Tibial artery (tissue), 4 donors: ENCODE measurements around the gene NR2F1.

ENCODE experiments used
- DNase-seq, 2 donors: peaks; one replicate each; pipeline ENCODE4 v3.0.0-alpha.2; 2019
- H3K27ac ChIP-seq, 2 donors: fragments of 200-600 bp; sonication (generic) in 1 of 2; 1 replicate in 1 of 2; 2 replicates in 1 of 2; pipeline ENCODE4 v1.5.1; 2018 to 2019; ENCODE audit warnings: mild to moderate bottlenecking in 1 of 2
- H3K27me3 ChIP-seq, 2 donors: fragments of 200-600 bp; sonication (generic) in 1 of 2; one replicate each; pipeline versions ENCODE4 v1.5.1 to v1.6.0; 2016 to 2019
- H3K36me3 ChIP-seq, 3 donors: fragments of 200-600 bp; sonication (generic) in 2 of 3; one replicate each; pipeline ENCODE4 v1.5.1; 2016 to 2019; ENCODE audit warnings: mild to moderate bottlenecking in 2 of 3
- H3K4me1 ChIP-seq, 4 donors: fragments of 200-600 bp; sonication (generic) in 2 of 4; 1 replicate in 3 of 4; 2 replicates in 1 of 4; pipeline ENCODE4 v1.5.1; 2016 to 2019
- H3K4me3 ChIP-seq, 2 donors: fragments of 200-600 bp; sonication (generic) in 1 of 2; 1 replicate in 1 of 2; 2 replicates in 1 of 2; pipeline ENCODE4 v1.5.1; 2018 to 2019; ENCODE audit warnings: mild to moderate bottlenecking in 2 of 2
- H3K9me3 ChIP-seq, 3 donors: fragments of 200-600 bp; sonication (generic) in 1 of 3; one replicate each; pipeline ENCODE4 v1.5.1; 2016 to 2019
- CTCF ChIP-seq, 2 experiments: fragments of 200-600 bp in 1 of 2; fragments of 450-650 bp in 1 of 2; IDR thresholded peaks; one replicate each; pipeline ENCODE4 v1.5.1; 2017 to 2019; ENCODE audit warnings: antibody characterized with exemption in 2 of 2, mild to moderate bottlenecking in 1 of 2, moderate library complexity in 1 of 2
- intact Hi-C: fragments of 100-400 bp; cut with DNase I; formaldehyde crosslinking; loops from one replicate; pipeline ENCODE4 v1.15.0; 2023; ENCODE audit warnings: low total_unique reads

NR2F1 gene

GRCh38 chr5:93572608-93573353 is 10.2 kb upstream of the NR2F1 start:
- intact Hi-C loops, result no loop called here
- H3K27me3 ChIP-seq, result peaks cover 0 to 41% of the 10 kb centered on the region in 2 donors

GRCh38 chr5:93573354-93574351 is 9.4 kb upstream of the NR2F1 start:
- Histone ChIP-seq H3K9me3 (peaks cover 0 to 4% (median 0%) of the 10 kb centered on the region in 3 donors), H3K4me3 (no peak overlapping the region), H3K27ac (no peak overlapping the region), H3K4me1 (peaks cover 0 to 20% (median 5%) of the 10 kb centered on the region in 4 donors), H3K27me3 (peaks cover 0 to 41% of the 10 kb centered on the region in 2 donors), H3K36me3 (no peaks in the 10 kb centered on the region)
- TF ChIP-seq CTCF (IDR thresholded peaks at IDR 0.05), result no peak
- DNase-seq, result no peak
- intact Hi-C loops, result no loop called here

More at GRCh38 chr5:93572608-93573353, 10.2 kb upstream of the NR2F1 start:
- no peak overlapping the region for H3K4me3 ChIP-seq
- no peak for TF ChIP-seq CTCF (IDR thresholded peaks at IDR 0.05)
- H3K4me1 ChIP-seq, result peaks cover 0 to 17% (median 5%) of the 10 kb centered on the region in 4 donors
- peaks cover 0 to 4% (median 0%) of the 10 kb centered on the region in 3 donors for H3K9me3 ChIP-seq
- no peak for DNase-seq
- no peak overlapping the region for H3K27ac ChIP-seq
- H3K36me3 ChIP-seq, result no peaks in the 10 kb centered on the region

GRCh38 chr5:93574491-93575305 is 8.3 kb upstream of the NR2F1 start:
- Histone ChIP-seq H3K9me3 (peaks cover 0 to 4% (median 0%) of the 10 kb centered on the region in 3 donors), H3K4me1 (peaks cover 0 to 31% (median 12%) of the 10 kb centered on the region in 4 donors), H3K27ac (no peak overlapping the region), H3K27me3 (peaks cover 0 to 43% of the 10 kb centered on the region in 2 donors), H3K4me3 (no peak overlapping the region), H3K36me3 (no peaks in the 10 kb centered on the region)
- intact Hi-C loops, result loop anchor here (5.0 kb wide), 1 partner anchor 38 kb away; no protein-coding TSS in a partner anchor
- no peak for DNase-seq
- no peak for TF ChIP-seq CTCF (IDR thresholded peaks at IDR 0.05)

DNA sequence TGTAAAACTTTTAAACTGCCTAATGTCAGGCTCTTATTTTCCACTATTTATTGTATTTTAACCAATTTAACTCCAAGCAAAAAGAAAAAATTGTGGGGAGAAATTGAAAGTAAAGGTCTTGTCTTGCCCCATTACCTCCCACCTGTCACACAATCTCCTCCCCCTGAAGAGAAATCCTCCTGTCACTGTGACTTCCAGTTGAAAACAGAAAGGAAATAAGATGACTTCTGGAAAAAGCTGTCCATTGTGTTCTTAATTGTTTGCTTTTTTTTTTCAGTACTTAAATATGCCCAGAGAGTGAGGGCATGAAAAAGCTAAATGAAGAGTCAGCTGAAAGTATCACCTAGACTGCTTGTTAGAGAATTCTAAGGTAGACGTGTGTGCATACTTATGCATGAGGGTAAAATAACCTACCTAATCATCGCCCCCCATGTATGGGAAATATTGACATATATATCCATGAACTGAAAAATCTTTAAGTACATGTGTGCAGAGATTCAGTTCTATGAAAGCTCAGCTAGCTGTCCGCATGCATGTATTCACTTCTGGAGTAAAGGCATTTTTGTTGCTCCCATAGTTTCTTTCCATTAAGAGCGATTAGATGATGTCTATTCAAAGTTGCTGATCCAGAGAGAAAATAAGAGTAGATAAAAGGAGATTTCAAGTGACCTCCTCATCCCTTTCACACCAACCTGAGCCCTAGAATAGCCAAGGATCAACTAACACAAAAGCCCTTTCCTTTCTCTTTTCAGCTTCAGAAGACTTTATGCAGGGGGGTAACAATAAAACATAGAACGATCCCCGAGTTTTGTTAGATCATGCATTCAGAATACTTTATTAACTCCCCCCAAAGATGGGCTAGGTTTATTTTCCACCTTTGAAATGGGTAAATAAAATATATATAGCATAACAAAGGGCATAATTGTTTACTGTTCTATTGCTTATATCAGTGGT is 7.3 kb upstream of the NR2F1 start:
- Histone ChIP-seq H3K4me3 (no peak overlapping the region), H3K36me3 (no peaks in the 10 kb centered on the region), H3K27ac (no peak overlapping the region), H3K4me1 (peaks cover 0 to 39% (median 14%) of the 10 kb centered on the region in 4 donors), H3K27me3 (peaks cover 0 to 36% of the 10 kb centered on the region in 2 donors), H3K9me3 (peaks cover 0 to 2% (median 0%) of the 10 kb centered on the region in 3 donors)
- intact Hi-C loops, result loop anchor here (5.0 kb wide), 1 partner anchor 37 kb away; no protein-coding TSS in a partner anchor
- no peak for DNase-seq
- TF ChIP-seq CTCF (IDR thresholded peaks at IDR 0.05), result no peak
